Stimulated activated CD4-positive, alpha-beta T cell treated with anti-CD3 and anti-CD28 coated beads, Interleukin-15, amount 100 ng/mL, for 24 hours (primary cell): ENCODE results near the gene NDUFB11.
A peak's percentile ranks its signal among the peaks of the same experiment; 100 is the strongest.
"Not testable (repeated sequence)": the region's sequence is repeated elsewhere in the genome, so short reads cannot be mapped to it uniquely, and the experiment has no call there.

Source experiments
- DNase-seq: peaks from one replicate; pipeline ENCODE4 v3.0.0-alpha.2; 2020

Gene NDUFB11

GRCh38 chrX:47145395-47146120, 1.1 kb upstream of the NDUFB11 start:
- peak; percentile 10 for DNase-seq

GRCh38 chrX:47143894-47144625, 442 bp downstream of the NDUFB11 start:
- no peak for DNase-seq

GRCh38 chrX:47138171-47138570, 6.3 kb downstream of the NDUFB11 start:
- no peak for DNase-seq

- not testable (repeated sequence) for DNase-seq
Measured at GRCh38 chrX:47135650-47136049, 8.9 kb downstream of the NDUFB11 start.

GRCh38 chrX:47133493-47133892, 11.0 kb downstream of the NDUFB11 start:
- DNase-seq = no peak

GRCh38 chrX:47129899-47130358, 14.6 kb downstream of the NDUFB11 start:
- no peak for DNase-seq

GRCh38 chrX:47129157-47129898, 15.2 kb downstream of the NDUFB11 start:
- DNase-seq = peak; percentile 88

- not testable (repeated sequence) for DNase-seq
Measured at GRCh38 chrX:47124466-47124865, 20.0 kb downstream of the NDUFB11 start.

- not testable (repeated sequence) for DNase-seq
Measured at GRCh38 chrX:47116551-47117110, 27.9 kb downstream of the NDUFB11 start.

GRCh38 chrX:47112316-47112954, 32.1 kb downstream of the NDUFB11 start:
- DNase-seq = no peak

- not testable (repeated sequence) for DNase-seq
Measured at GRCh38 chrX:47110936-47111615, 33.4 kb downstream of the NDUFB11 start.

GRCh38 chrX:47101206-47101605, 43.3 kb downstream of the NDUFB11 start:
- no peak for DNase-seq

GRCh38 chrX:47098338-47099094, 46.0 kb downstream of the NDUFB11 start:
- DNase-seq = no peak

GRCh38 chrX:47097018-47097417, 47.5 kb downstream of the NDUFB11 start:
- DNase-seq = no peak

- no peak for DNase-seq
Measured at GRCh38 chrX:47093860-47094259, 50.6 kb downstream of the NDUFB11 start.

- peak; percentile 4 for DNase-seq
Measured at GRCh38 chrX:47093248-47093647, 51.3 kb downstream of the NDUFB11 start.
